ENCODE results near the gene ASAP3. TPM values are rescaled to one million over a fixed set of nuclear protein-coding genes. Genes with fewer than 3 reads are reported as not detected.

The ASAP3 gene
- polyA plus RNA-seq, 1 donor from 2014 or later = 0.66 TPM

DNA sequence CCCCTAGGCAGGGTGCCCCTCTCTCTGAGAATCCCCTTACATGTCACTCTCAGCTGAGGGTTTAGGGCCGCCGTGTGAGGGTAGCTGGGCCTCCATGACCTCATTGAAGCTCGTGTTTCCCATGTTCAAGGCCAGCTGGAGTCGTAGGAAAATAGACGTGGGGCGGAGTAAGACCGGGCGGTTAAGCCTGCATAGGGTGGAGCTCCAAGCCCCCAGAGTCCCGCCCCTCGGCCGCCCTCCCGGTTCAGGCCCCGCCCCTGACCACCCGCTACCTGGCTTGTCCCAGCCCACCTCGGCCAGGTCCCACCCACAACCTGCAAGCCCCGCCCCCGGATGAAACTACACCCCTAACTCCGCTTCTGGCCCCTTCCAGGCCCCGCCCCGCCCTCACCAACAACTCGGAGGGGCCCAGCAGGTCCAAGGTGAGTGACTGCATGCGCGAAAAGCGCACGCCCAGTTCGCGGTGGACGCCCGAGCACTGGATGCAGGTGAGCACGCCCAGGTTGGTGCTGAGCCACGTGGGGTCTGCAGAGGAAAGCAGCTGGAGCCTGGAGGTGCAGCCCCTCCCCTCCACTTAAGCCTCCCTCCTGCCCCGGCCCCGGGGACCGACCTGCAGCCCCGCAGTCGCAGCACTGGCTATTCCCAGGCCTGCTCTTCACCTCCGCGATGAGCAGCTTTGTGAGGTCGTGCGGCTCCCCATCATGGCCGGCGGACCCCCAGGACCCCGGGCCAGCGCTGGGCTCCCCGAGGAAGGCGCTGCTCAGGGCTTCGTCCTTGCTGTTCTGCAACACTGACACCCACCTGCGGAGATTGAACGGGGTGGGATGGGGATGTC is 47.2 kb downstream of the ASAP3 start:
- Mint-ChIP-seq H3K9me3 (no peaks in the 10 kb centered on the region), H3K36me3 (peaks cover 1% of the 10 kb centered on the region), H3K27ac (no peak overlapping the region), H3K4me1 (peaks cover 0 to 6% (median 0%) of the 10 kb centered on the region in 3 donors), H3K4me3 (peak overlapping the region in 1 of 4 donors; percentile 75), H3K27me3 (no peaks in the 10 kb centered on the region)

DNA sequence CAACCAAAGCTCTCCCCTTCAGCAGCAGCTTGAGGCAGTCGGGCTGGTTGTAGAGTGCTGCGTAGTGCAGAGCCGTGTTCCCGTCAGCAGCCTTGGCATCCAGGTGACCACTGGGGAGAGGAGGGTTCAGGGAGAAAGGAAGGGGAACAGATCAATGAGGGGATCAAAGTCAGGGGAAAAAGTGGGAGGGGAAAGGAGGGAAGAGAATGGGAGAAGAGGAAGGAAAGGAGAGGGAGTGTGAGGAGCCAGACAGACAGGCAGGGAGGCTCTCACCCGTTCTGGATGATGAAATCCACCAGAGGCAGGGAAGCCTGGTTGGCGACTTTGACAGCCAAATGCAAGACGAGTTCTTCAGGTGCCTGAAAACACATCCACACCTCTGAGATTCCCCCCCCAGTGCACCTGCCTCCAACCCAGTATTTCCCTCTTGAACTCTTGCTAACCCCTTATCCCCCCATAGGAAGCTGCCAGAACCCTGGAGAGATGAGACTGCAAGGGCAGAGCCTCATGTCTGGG is 49.7 kb downstream of the ASAP3 start:
- Mint-ChIP-seq H3K4me1 (peaks cover 0 to 6% (median 0%) of the 10 kb centered on the region in 3 donors), H3K36me3 (peaks cover 1% of the 10 kb centered on the region), H3K4me3 (no peak overlapping the region), H3K9me3 (no peaks in the 10 kb centered on the region), H3K27ac (no peak overlapping the region), H3K27me3 (no peaks in the 10 kb centered on the region)

DNA sequence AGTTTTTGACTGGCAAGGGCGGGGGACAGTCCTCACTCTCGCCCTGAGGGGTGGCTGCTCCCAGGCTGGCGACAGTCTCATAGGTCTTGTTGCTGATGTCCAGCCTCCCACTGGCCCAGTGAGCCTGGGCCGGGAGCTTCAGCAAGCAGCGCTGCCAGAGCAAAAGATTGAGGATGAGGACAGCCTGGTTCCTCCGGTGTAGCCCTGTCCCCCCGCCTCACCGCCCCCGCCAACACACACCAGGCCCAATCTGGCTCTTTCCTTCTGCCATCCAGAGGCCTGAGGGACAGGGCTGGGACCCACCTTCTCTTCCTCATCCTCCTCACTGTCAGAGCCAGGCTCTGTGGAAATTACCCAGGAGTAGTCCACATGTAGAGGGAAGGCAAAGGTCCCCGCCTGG is 50.9 kb downstream of the ASAP3 start:
- Mint-ChIP-seq H3K27ac (no peak overlapping the region), H3K4me1 (peaks cover 0 to 6% (median 0%) of the 10 kb centered on the region in 3 donors), H3K9me3 (no peaks in the 10 kb centered on the region), H3K36me3 (peaks cover 1% of the 10 kb centered on the region), H3K4me3 (no peak overlapping the region), H3K27me3 (peaks cover 6% of the 10 kb centered on the region)

DNA sequence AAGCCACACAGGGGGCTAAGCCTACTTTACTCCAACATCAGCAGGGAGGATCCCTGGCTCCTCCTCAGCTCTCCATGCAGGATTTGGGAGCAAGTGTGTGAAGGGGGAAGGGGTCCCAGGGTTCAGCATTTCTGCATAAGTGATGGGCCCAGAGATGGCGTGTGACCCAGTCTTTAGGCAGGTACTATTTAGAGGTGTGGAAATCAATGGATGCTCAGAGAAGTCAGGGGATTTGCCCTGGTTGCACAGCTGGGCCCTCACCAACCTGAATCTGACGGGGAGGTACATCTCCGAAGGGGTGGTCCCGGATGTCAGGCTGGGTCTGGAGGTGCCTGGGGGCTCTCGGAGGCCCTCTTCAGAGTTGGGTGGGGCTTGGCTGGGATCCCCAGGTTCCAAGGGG is 52.5 kb downstream of the ASAP3 start:
- H3K27me3 Mint-ChIP-seq = peaks cover 9% of the 10 kb centered on the region
- H3K4me1 Mint-ChIP-seq = peaks cover 0 to 2% (median 0%) of the 10 kb centered on the region in 3 donors
- H3K9me3 Mint-ChIP-seq = no peaks in the 10 kb centered on the region
- no peak overlapping the region for H3K4me3 Mint-ChIP-seq
- no peak overlapping the region for H3K27ac Mint-ChIP-seq
- H3K36me3 Mint-ChIP-seq = peaks cover 2% of the 10 kb centered on the region

DNA sequence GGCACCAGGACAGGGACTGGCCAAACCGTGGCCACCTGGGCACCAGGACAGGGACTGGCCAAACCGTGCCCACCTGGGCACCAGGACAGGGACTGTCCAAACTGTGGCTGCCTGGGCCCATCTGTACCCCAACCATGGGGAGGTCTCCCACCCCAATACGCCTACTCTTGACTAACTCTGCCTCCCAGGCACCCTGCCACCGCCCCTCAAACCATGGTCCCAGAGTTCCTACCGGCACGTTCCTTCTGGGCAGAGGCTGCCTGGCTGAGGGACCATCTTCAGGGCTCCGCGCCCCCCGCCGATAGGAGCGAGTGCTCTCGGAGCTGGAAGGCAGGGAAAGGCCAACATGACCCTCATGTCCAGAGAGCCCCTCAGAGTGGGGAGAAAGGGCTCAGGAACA is 53.2 kb downstream of the ASAP3 start:
- H3K27me3 Mint-ChIP-seq = peaks cover 16% of the 10 kb centered on the region
- peaks cover 0 to 2% (median 0%) of the 10 kb centered on the region in 3 donors for H3K4me1 Mint-ChIP-seq
- H3K36me3 Mint-ChIP-seq = peaks cover 2% of the 10 kb centered on the region
- H3K4me3 Mint-ChIP-seq = no peak overlapping the region
- H3K27ac Mint-ChIP-seq = no peak overlapping the region
- H3K9me3 Mint-ChIP-seq = no peaks in the 10 kb centered on the region

DNA sequence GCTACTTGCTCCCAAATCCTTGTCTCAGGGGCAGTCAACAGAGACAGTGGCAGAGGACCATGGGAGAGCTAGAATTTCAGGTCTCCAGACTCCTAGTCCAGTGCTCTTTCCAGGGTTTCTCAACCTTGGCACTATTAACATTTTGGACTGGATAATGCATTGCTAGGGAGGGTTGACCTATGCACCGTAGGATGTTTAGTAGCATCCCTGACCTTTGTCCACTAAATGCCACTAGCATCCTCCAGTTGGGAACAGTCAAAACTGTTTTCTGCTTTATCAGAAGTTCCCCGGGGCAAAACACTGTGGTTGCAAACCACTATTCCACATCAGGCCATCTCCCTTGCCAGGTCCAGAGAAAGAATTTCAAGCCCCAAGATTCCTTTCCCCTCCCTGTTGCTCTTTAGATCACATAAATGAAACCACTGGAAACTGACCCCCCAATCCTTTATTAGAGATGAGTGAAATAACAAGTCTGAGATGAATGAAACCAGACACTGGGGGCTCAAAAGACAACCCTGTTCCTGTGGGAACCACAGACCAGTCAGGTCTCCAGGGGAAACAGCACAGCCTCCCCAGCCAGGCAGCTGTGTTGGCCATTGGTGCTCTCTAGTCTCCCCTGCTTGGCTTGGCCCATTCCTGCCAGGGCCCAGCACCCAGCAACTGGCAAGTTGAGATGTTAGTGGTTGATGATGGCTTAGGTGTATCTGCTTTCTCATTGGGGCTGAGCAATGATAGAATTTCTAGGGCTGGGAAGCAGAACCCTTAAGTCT is 55.7 kb downstream of the ASAP3 start:
- Mint-ChIP-seq H3K27ac (no peak overlapping the region), H3K36me3 (peaks cover 2% of the 10 kb centered on the region), H3K27me3 (peaks cover 29% of the 10 kb centered on the region), H3K4me1 (peaks cover 3 to 4% (median 4%) of the 10 kb centered on the region in 3 donors), H3K4me3 (no peak overlapping the region), H3K9me3 (no peaks in the 10 kb centered on the region)

DNA sequence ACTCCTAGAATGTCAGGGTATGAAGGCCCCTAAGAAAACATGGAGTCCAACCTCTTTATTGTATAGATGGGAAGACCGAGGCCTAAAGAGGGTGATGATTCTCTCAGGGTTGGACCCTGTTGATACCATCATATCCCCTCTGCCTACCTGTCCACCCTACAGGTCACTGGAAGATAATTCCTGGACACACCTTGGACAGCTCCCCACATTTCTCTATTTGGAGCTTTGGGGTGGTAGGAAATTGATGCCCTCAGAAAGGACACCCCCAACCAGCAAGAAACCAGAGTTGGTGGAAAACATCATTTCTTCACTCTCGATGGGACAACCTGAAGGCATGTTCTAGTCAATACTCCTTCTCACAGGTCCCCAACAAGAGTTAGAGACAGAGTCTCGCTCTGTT is 56.4 kb downstream of the ASAP3 start:
- peaks cover 34% of the 10 kb centered on the region for H3K27me3 Mint-ChIP-seq

DNA sequence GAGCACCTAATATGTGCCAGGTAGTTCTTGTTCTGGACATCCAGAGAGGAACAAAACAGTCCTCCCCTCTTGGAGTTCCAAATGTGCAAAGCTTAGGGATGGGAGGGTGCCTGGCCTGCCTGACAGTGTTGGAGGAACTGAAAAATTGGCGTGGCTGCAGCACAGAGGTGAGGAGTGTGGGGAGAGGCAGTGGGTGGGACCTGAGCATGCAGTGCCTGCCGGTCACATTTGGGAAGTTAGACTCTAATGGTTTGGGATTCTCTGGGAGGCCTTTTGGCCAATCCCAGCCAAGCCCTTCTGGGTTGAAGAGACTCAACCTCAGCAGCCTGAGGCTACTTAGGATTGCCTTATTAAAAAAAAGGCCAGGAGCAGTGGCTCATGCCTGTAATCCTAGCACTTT is 57.2 kb downstream of the ASAP3 start:
- H3K27me3 Mint-ChIP-seq = peaks cover 40% of the 10 kb centered on the region
- H3K4me3 Mint-ChIP-seq = no peak overlapping the region
- peaks cover 4 to 13% (median 9%) of the 10 kb centered on the region in 3 donors for H3K4me1 Mint-ChIP-seq
- peak overlapping the region in 1 of 3 donors; percentile 7 for H3K27ac Mint-ChIP-seq
- H3K9me3 Mint-ChIP-seq = no peaks in the 10 kb centered on the region
- H3K36me3 Mint-ChIP-seq = peaks cover 2% of the 10 kb centered on the region

More for the DNA sequence above, 56.4 kb downstream of the ASAP3 start:
- Mint-ChIP-seq H3K36me3 (peaks cover 2% of the 10 kb centered on the region), H3K27ac (no peak overlapping the region), H3K4me3 (no peak overlapping the region), H3K4me1 (peaks cover 4 to 7% (median 6%) of the 10 kb centered on the region in 3 donors), H3K9me3 (no peaks in the 10 kb centered on the region)

DNA sequence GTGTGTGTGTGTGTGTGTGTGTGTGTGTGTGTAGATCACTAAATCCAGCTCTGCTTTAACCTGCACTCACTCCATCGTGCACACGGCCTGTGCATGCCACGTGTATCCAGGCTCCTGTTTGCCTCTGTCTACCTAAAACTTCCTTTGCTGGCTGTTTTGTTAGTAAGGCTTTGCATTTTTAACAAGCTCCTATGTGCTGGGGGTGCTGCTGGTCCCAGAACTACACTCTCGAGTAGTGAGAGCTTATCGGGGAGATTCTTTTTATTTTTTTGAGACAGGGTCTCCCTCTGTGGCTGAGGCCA is 58.8 kb downstream of the ASAP3 start:
- peaks cover 40% of the 10 kb centered on the region for H3K27me3 Mint-ChIP-seq
- H3K4me1 Mint-ChIP-seq = peaks cover 4 to 13% (median 9%) of the 10 kb centered on the region in 3 donors
- H3K4me3 Mint-ChIP-seq = peak overlapping the region; percentile 14 to 88 (median 67)
- peaks cover 2% of the 10 kb centered on the region for H3K36me3 Mint-ChIP-seq
- H3K27ac Mint-ChIP-seq = no peak overlapping the region
- no peaks in the 10 kb centered on the region for H3K9me3 Mint-ChIP-seq

DNA sequence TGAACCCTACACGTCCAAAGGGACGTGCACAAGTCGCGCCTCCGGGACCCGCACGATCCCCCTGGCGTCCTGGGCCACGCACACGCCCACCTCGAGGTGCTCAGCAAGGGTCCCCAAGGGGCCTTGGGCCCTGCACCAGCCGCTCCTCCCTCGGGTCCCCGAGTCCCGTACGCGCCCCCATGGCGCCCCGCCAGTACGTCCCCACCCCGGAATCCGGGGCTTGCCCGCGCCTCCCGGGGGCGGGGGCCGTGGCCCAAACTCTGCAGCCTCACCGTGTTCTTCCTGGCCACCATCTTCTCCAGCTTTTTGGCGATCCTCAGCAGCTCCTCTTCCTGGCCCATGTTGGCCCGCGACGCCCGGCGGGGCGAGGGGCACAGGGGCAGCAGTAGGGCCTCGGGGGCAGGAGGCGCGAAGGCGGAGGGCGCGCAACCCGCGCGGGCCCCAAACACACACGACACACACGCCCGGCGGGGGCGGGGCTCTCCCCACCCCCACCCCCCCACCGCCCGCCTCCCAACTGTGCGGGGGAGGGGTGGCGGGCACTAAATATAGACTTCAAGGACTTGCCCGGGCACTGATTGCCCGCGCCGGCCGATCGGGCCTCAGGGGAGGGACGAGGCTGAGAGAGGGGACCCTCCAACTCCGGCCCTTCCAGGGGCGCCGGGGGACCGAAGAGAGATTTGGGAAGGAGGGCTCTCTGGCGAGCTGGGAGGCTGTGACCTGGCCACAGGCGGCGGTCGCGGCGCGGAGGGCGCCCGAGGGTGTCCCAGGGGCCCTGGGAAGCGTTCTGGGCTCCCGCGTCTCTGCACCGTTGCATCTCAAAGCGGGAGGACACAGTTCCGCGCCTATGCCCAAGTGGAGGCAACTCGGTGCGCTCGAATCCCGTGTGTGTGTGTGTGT is 59.4 kb downstream of the ASAP3 start, which contains the start of gene TCEA3:
Gene TCEA3 (minus strand): TSS at position 456 of the 900 bp plus-strand sequence. CDS start 115 bp downstream, at position 341.
- H3K9me3 Mint-ChIP-seq = no peaks in the 10 kb centered on the region
- no peak within 1 kb of the TSS for H3K27ac Mint-ChIP-seq
- H3K4me1 Mint-ChIP-seq = peaks cover 4 to 13% (median 9%) of the 10 kb centered on the region in 3 donors
- H3K4me3 Mint-ChIP-seq = peak within 1 kb of the TSS; percentile 14 to 88 (median 77)
- H3K36me3 Mint-ChIP-seq = peaks cover 2% of the 10 kb centered on the region
- H3K27me3 Mint-ChIP-seq = peaks cover 40% of the 10 kb centered on the region

DNA sequence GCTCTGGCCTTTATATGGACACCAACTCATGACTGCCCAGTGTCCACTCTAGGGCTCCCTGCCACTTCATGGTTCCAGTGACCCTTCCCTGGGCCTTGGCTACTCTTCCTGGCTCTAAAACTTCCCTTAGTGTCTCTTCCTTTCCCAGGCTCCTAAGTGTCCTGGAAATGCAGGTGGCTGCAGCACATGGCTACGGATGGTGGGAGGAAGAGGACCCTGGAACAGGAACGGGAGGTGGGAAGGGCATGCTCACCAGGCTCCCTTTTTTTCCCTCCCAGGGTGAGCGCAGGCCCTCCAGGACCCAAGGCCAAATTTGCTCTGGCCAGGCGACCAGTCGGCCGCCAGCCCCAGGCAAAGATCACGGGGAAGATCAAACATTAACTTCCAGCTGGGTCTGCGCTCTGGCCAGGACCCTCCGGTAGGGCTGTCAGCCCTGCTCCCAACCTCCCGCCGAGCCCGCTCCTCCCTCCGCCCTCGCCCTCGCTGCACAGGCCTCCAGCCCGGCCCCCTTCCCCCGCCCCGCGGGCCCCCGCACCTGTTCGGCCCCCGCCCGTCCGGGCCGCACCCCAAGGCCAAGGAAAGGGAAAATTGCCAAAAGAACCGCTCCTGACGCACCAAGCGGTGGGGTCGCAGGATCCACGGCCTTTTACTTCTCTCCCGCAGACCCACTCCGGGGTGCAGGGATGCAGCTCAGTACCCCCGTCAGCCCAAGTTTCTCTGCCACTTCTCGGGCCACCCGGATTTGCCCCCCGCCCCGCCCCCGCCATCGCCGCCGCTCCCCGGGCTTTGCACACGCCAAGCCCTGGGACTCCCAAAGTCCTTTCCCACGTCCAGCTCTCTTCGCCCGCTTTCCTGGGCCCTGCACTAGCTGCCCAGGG is 60.3 kb downstream of the ASAP3 start:
- peaks cover 4 to 13% (median 9%) of the 10 kb centered on the region in 3 donors for H3K4me1 Mint-ChIP-seq
- peak overlapping the region; percentile 9 to 83 (median 44) for H3K4me3 Mint-ChIP-seq
- H3K27me3 Mint-ChIP-seq = peaks cover 40% of the 10 kb centered on the region
- H3K27ac Mint-ChIP-seq = peak overlapping the region in 1 of 3 donors; percentile 48
- no peaks in the 10 kb centered on the region for H3K9me3 Mint-ChIP-seq
- H3K36me3 Mint-ChIP-seq = peaks cover 2% of the 10 kb centered on the region

DNA sequence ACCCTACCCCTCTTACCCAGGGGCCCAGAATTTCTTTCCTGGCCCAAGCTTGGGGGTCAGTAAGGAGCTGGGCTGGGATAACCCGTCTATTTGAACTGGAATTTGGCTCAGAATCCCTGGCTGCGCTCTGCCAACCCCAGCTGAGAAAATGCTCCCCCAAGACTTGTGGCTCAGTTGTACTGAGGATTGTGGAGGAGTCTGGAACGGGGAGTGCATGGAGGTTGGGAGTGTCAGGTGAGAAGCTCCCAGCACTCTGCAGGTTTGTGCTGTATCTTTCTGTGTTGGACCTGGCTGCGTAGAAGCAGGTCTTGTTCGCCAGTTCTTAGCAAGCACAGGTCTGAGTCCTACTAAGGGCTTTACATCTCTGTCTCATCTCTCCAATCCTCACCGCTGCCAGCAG is 61.0 kb downstream of the ASAP3 start:
- Mint-ChIP-seq H3K4me1 (peaks cover 4 to 13% (median 9%) of the 10 kb centered on the region in 3 donors), H3K27me3 (peaks cover 34% of the 10 kb centered on the region), H3K36me3 (peaks cover 1% of the 10 kb centered on the region), H3K4me3 (peak overlapping the region in 2 of 4 donors; percentile 9 to 70), H3K27ac (peak overlapping the region in 1 of 3 donors; percentile 48), H3K9me3 (no peaks in the 10 kb centered on the region)

DNA sequence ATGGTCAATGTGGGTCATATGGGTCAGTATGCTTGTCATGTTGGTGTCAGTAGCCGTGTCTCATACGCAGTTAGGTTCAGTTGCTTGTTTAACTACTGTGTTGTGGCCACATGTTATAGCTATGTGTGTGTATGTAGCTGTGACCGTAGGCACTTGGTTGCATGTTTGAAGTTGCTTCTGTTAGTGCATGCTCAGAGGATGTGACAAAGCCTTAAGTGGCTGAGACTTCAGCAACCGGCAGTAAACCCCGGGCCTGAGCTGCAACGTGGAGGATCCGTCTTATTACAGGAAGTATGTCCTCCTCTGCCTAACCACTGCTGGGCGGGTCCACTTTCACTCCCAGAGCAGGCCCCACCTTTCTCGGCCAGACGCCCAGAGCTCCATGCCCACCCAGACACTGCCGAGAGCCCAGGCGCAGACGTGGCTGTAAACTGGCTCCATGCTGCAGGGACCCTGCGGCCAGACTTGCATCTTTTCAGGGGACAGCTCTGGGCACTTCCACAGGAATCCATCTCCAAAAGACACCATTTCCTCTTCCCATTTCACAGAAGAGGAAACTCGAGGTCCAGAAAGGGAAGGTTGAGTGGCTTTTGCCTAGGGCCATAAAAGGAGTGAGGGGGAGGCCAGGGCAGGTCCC is 61.6 kb downstream of the ASAP3 start:
- Mint-ChIP-seq H3K9me3 (no peaks in the 10 kb centered on the region), H3K4me1 (peaks cover 4 to 13% (median 9%) of the 10 kb centered on the region in 3 donors), H3K36me3 (no peaks in the 10 kb centered on the region), H3K4me3 (peak overlapping the region in 1 of 4 donors; percentile 29), H3K27me3 (peaks cover 34% of the 10 kb centered on the region), H3K27ac (peak overlapping the region in 1 of 3 donors; percentile 86)
